ENCODE results near the gene CCDC9B. TPM values are rescaled to one million over a fixed set of nuclear protein-coding genes. Genes with fewer than 3 reads are reported as not detected.

The CCDC9B gene
- total RNA-seq, 1 donor from 2014 or later: 21.6 TPM

GRCh38 chr15:40347559-40348473 lies 7.1 kb upstream of the CCDC9B start:
- no peak for TF ChIP-seq CTCF (IDR thresholded peaks at IDR 0.05)
- no peak for DNase-seq (ENCODE audit: extremely low spot score, unreplicated experiment)
- Mint-ChIP-seq H3K4me1 (ENCODE audit: unreplicated experiment) (peaks cover 19% of the 10 kb centered on the region), H3K27ac (ENCODE audit: unreplicated experiment) (no peak overlapping the region), H3K27me3 (ENCODE audit: unreplicated experiment) (no peaks in the 10 kb centered on the region), H3K4me3 (ENCODE audit: unreplicated experiment) (no peak overlapping the region), H3K36me3 (ENCODE audit: unreplicated experiment) (no peaks in the 10 kb centered on the region), H3K9me3 (ENCODE audit: unreplicated experiment) (no peaks in the 10 kb centered on the region)

- H3K4me3 Mint-ChIP-seq (ENCODE audit: unreplicated experiment): no peak overlapping the region
- H3K36me3 Mint-ChIP-seq (ENCODE audit: unreplicated experiment): no peaks in the 10 kb centered on the region
- H3K9me3 Mint-ChIP-seq (ENCODE audit: unreplicated experiment): no peaks in the 10 kb centered on the region
- DNase-seq (ENCODE audit: extremely low spot score, unreplicated experiment): no peak
- no peak overlapping the region for H3K27ac Mint-ChIP-seq (ENCODE audit: unreplicated experiment)
- TF ChIP-seq CTCF (IDR thresholded peaks at IDR 0.05): no peak
- H3K4me1 Mint-ChIP-seq (ENCODE audit: unreplicated experiment): peaks cover 24% of the 10 kb centered on the region
- no peaks in the 10 kb centered on the region for H3K27me3 Mint-ChIP-seq (ENCODE audit: unreplicated experiment)
These were observed 6.1 kb upstream of the CCDC9B start for GRCh38 chr15:40346579-40347558.

- TF ChIP-seq CTCF (IDR thresholded peaks at IDR 0.05): no peak
- Mint-ChIP-seq H3K27me3 (ENCODE audit: unreplicated experiment) (no peaks in the 10 kb centered on the region), H3K36me3 (ENCODE audit: unreplicated experiment) (no peaks in the 10 kb centered on the region), H3K4me3 (ENCODE audit: unreplicated experiment) (no peak overlapping the region), H3K27ac (ENCODE audit: unreplicated experiment) (no peak overlapping the region), H3K4me1 (ENCODE audit: unreplicated experiment) (peaks cover 33% of the 10 kb centered on the region), H3K9me3 (ENCODE audit: unreplicated experiment) (no peaks in the 10 kb centered on the region)
- no peak for DNase-seq (ENCODE audit: extremely low spot score, unreplicated experiment)
These were observed 5.3 kb upstream of the CCDC9B start for GRCh38 chr15:40345867-40346578.

GRCh38 chr15:40345225-40345866 lies 4.6 kb upstream of the CCDC9B start:
- peaks cover 39% of the 10 kb centered on the region for H3K4me1 Mint-ChIP-seq (ENCODE audit: unreplicated experiment)
- no peak overlapping the region for H3K4me3 Mint-ChIP-seq (ENCODE audit: unreplicated experiment)
- TF ChIP-seq CTCF (IDR thresholded peaks at IDR 0.05): no peak
- H3K27me3 Mint-ChIP-seq (ENCODE audit: unreplicated experiment): no peaks in the 10 kb centered on the region
- H3K36me3 Mint-ChIP-seq (ENCODE audit: unreplicated experiment): no peaks in the 10 kb centered on the region
- no peaks in the 10 kb centered on the region for H3K9me3 Mint-ChIP-seq (ENCODE audit: unreplicated experiment)
- DNase-seq (ENCODE audit: extremely low spot score, unreplicated experiment): no peak
- no peak overlapping the region for H3K27ac Mint-ChIP-seq (ENCODE audit: unreplicated experiment)

Data from osteocyte (in vitro differentiated cells).